Calu3 (cell line): ENCODE measurements around the gene NTM. TPM values are rescaled to one million over a fixed set of nuclear protein-coding genes. Genes with fewer than 3 reads are reported as not detected.

Experiments used
- BruUV-seq: library from RNA; stranded (reverse); fragments of 400-500 nt; replicated peaks from 2 replicates; lab custom pipeline; 2021; lab: Mats Ljungman, UMichigan
- CTCF ChIA-PET: fragments of 300-600 bp; sonication (Branson Sonifier 250); formaldehyde crosslinking; loops from one replicate; lab custom pipeline; 2022; ENCODE audit warnings: antibody characterized with exemption; lab: Charles Lee
- DNase-seq: peaks from one replicate; pipeline ENCODE4 v3.0.0; 2022
- H3K27ac Mint-ChIP-seq: one replicate; pipeline ENCODE4 v1.8.0; 2022; ENCODE audit warnings: mixed read lengths; ENCODE audit not compliant: unreplicated experiment
- H3K27me3 Mint-ChIP-seq: one replicate; pipeline ENCODE4 v1.8.0; 2022; ENCODE audit warnings: mixed read lengths; ENCODE audit not compliant: unreplicated experiment
- H3K36me3 Mint-ChIP-seq: one replicate; pipeline ENCODE4 v1.8.0; 2022; ENCODE audit warnings: mild to moderate bottlenecking, moderate library complexity, mixed read lengths; ENCODE audit not compliant: insufficient read depth, unreplicated experiment
- H3K4me1 Mint-ChIP-seq: one replicate; pipeline ENCODE4 v1.8.0; 2022; ENCODE audit warnings: mild to moderate bottlenecking, low read depth, mixed read lengths; ENCODE audit not compliant: unreplicated experiment
- H3K4me3 Mint-ChIP-seq: one replicate; pipeline ENCODE4 v1.8.0; 2022; ENCODE audit warnings: mild to moderate bottlenecking, low read depth, moderate library complexity, mixed read lengths; ENCODE audit not compliant: unreplicated experiment
- H3K9me3 Mint-ChIP-seq: one replicate; pipeline ENCODE4 v1.8.0; 2022; ENCODE audit warnings: low read depth, mixed read lengths; ENCODE audit not compliant: unreplicated experiment
- CTCF ChIP-seq: fragments of 200-600 bp; IDR thresholded peaks from one replicate; pipeline ENCODE4 v1.8.0; 2022; ENCODE audit warnings: antibody characterized with exemption; ENCODE audit not compliant: unreplicated experiment
- intact Hi-C: fragments of 100-400 bp; cut with micrococcal nuclease; formaldehyde crosslinking; loops from one replicate; pipeline ENCODE4 v1.10.0; 2022; ENCODE audit not compliant: unreplicated experiment
- total RNA-seq: library from RNA; stranded (reverse); gene quantifications from 2 replicates; pipeline ENCODE4 v1.2.3, GENCODE V29; 2022

Gene NTM
- total RNA-seq, 1 experiment from 2014 or later, result not detected

- no peak overlapping the region for H3K4me3 Mint-ChIP-seq
- H3K36me3 Mint-ChIP-seq, result no peaks in the 10 kb centered on the region
- H3K27me3 Mint-ChIP-seq, result no peaks in the 10 kb centered on the region
- no peak overlapping the region for H3K27ac Mint-ChIP-seq
- TF ChIP-seq CTCF, result no peak
- intact Hi-C loops, result no loop called here
- no peak for DNase-seq
- H3K9me3 Mint-ChIP-seq, result peaks cover 6% of the 10 kb centered on the region
- CTCF ChIA-PET, result no interaction called here
- H3K4me1 Mint-ChIP-seq, result no peaks in the 10 kb centered on the region
- BruUV-seq, result no TSS peak
These were observed 617.3 kb downstream of the NTM start for GRCh38 chr11:131987703-131988102.

DNA sequence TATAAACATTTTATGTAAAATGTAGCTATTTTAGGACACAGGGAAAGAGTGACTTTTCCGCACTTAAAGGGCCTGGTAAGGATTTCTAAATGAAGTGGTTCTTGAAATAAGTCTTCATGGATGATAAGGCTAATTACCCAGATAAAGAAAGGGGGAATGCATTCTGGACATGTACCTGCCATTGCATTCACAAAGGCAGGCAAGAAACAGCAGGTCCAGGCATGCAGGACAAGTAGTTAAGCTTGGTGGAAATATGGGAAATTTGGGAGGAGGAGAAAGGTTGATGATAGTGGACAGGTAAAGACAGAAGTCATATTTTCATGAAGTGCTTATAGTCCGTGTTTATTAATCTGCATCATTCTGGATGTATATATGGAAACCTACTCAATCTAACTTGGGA is 621.2 kb downstream of the NTM start:
- Mint-ChIP-seq H3K27me3 (no peaks in the 10 kb centered on the region), H3K9me3 (peaks cover 3% of the 10 kb centered on the region), H3K4me3 (no peak overlapping the region), H3K27ac (no peak overlapping the region), H3K4me1 (no peaks in the 10 kb centered on the region), H3K36me3 (no peaks in the 10 kb centered on the region)
- intact Hi-C loops, result no loop called here
- no TSS peak for BruUV-seq
- CTCF ChIA-PET, result no interaction called here
- no peak for DNase-seq
- no peak for TF ChIP-seq CTCF

DNA sequence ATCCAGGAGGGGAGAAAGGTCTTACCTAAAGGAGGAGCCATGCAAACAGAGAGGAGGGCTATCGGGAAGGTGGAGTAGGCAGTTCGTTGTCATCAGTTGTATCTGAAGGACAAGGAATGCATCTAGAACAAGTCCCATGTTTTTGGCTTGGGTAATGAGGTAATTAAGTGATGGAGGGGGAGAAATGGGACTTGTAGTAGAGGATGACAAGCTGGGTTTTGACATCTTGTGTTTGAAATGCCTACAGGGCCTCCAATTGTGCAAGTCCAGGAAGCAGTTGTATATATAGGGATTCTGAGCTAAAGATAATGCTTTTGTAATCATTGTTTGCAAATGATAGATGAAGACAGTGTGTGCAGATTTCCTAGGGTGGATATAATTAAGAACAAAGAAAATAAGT is 622.8 kb downstream of the NTM start:
- Mint-ChIP-seq H3K4me1 (no peaks in the 10 kb centered on the region), H3K36me3 (no peaks in the 10 kb centered on the region), H3K27me3 (no peaks in the 10 kb centered on the region), H3K4me3 (no peak overlapping the region), H3K9me3 (peaks cover 6% of the 10 kb centered on the region), H3K27ac (no peak overlapping the region)
- BruUV-seq, result no TSS peak
- DNase-seq, result no peak
- CTCF ChIA-PET, result interaction anchor here (1.1 kb wide), 1 partner anchor 10 kb away, joined by 3 read pairs; no protein-coding TSS in a partner anchor
- intact Hi-C loops, result no loop called here
- no peak for TF ChIP-seq CTCF

DNA sequence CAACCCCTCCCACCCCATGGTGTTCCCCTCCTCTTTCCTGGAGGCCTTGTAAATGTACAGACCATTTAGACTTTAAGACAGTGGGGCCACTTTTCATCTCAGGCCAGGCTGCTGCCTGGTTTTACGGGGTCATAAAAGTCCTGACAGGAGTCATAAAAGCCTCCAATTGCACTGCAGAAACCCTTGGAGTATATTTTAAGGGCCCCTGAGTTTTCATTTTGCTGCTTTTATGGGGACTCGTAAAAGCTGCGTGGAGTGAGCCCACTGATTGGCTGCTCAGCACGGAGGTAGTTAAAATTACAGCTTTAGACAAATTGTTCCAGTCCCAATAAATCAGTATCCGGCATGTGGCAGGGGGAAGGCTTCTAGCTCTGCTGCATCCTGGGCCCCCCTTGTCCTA is 627.6 kb downstream of the NTM start:
- H3K27me3 Mint-ChIP-seq, result no peaks in the 10 kb centered on the region
- CTCF ChIA-PET, result no interaction called here
- BruUV-seq, result no TSS peak
- no peaks in the 10 kb centered on the region for H3K4me1 Mint-ChIP-seq
- no peaks in the 10 kb centered on the region for H3K36me3 Mint-ChIP-seq
- DNase-seq, result no peak
- no peak for TF ChIP-seq CTCF
- intact Hi-C loops, result no loop called here
- no peak overlapping the region for H3K4me3 Mint-ChIP-seq
- H3K27ac Mint-ChIP-seq, result no peak overlapping the region
- H3K9me3 Mint-ChIP-seq, result peaks cover 6% of the 10 kb centered on the region

GRCh38 chr11:131999084-131999483 is 628.7 kb downstream of the NTM start:
- Mint-ChIP-seq H3K4me1 (no peaks in the 10 kb centered on the region), H3K27me3 (no peaks in the 10 kb centered on the region), H3K36me3 (no peaks in the 10 kb centered on the region), H3K4me3 (no peak overlapping the region), H3K9me3 (peaks cover 6% of the 10 kb centered on the region), H3K27ac (no peak overlapping the region)
- no peak for TF ChIP-seq CTCF
- CTCF ChIA-PET, result no interaction called here
- intact Hi-C loops, result no loop called here
- DNase-seq, result no peak
- BruUV-seq, result no TSS peak
